Gastroesophageal sphincter (tissue), 3 donors: ENCODE results near the gene CD6.

Experiments used
- EP300 ChIP-seq: sonication (generic); formaldehyde crosslinking; IDR thresholded peaks from one replicate; pipeline ENCODE4 v1.6.1; 2017; ENCODE audit warnings: antibody characterized with exemption, mild to moderate bottlenecking
- POLR2A ChIP-seq, 2 donors: fragments of 450-650 bp; IDR thresholded peaks; one replicate each; pipeline ENCODE4 v1.6.1; 2017; ENCODE audit warnings: antibody characterized with exemption in 2 of 2, mild to moderate bottlenecking in 2 of 2, moderate library complexity in 1 of 2
- TF ChIP-seq, protein P1 (sequence below), 4 experiments: fragments of 200-600 bp in 2 of 4; fragments of 450-650 bp in 2 of 4; sonication (generic) in 1 of 4; IDR thresholded peaks; one replicate each; pipeline ENCODE4 v1.5.1; 2017 to 2019; ENCODE audit warnings: antibody characterized with exemption in 4 of 4, mild to moderate bottlenecking in 2 of 4, moderate library complexity in 2 of 4

- no peak for TF ChIP-seq POLR2A (IDR thresholded peaks at IDR 0.05)
- TF ChIP-seq EP300: no peak
- TF ChIP-seq, protein P1, sequence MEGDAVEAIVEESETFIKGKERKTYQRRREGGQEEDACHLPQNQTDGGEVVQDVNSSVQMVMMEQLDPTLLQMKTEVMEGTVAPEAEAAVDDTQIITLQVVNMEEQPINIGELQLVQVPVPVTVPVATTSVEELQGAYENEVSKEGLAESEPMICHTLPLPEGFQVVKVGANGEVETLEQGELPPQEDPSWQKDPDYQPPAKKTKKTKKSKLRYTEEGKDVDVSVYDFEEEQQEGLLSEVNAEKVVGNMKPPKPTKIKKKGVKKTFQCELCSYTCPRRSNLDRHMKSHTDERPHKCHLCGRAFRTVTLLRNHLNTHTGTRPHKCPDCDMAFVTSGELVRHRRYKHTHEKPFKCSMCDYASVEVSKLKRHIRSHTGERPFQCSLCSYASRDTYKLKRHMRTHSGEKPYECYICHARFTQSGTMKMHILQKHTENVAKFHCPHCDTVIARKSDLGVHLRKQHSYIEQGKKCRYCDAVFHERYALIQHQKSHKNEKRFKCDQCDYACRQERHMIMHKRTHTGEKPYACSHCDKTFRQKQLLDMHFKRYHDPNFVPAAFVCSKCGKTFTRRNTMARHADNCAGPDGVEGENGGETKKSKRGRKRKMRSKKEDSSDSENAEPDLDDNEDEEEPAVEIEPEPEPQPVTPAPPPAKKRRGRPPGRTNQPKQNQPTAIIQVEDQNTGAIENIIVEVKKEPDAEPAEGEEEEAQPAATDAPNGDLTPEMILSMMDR (IDR thresholded peaks at IDR 0.05): no peak
Observed at GRCh38 chr11:60951606-60951903, 19.9 kb upstream of the CD6 start.
